SIG-M5 treated with dmso at 0.1 percent for 504 hours (cell line): ENCODE data around the gene SLC25A51.
"Not testable (repeated sequence)": the region's sequence is repeated elsewhere in the genome, so short reads cannot be mapped to it uniquely, and the experiment has no call there.

Experiments used
- DNase-seq: peaks from one replicate; lab custom pipeline; 2025; ENCODE audit not compliant: unreplicated experiment; lab: John Stamatoyannopoulos, UW

The SLC25A51 gene

DNA sequence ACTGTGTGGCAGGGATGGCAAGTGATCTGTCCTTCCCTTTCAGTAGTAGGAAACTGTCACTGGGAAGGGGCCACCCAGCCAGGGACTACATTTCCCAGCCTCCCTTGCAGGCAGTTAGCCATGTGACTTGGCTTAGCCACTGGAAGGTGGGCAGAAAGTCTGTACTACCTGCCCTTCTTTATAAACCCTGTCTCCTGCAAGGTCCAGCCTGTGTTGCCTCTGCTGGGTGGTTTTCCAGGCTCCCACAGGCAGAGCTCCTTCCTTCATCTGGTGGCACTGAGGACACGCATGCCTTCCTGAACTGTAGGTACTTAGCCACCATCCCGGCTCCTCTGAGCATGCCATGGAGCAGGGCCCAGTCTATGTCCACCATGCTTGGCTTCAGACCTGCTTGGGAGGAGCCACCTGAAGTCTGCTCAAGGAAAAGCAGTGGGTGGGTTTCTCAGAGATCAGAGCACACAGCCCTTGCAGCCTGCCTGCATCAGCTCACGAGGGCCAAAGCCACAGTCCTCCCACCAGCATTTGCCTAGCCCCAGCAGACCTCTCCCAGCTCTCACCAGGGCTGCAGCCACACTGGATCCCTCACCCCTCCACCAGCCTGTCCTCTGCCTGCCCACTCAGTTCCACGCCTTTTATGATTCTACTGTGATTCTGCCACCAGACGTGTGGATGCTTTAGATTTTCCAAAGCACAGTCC lies 16.7 kb upstream of the SLC25A51 start:
- peak; percentile 23 for DNase-seq

GRCh38 chr9:37919956-37920335 lies 16.0 kb upstream of the SLC25A51 start:
- DNase-seq, result no peak

- no peak for DNase-seq
Observed at GRCh38 chr9:37919246-37919955, 15.5 kb upstream of the SLC25A51 start.

DNA sequence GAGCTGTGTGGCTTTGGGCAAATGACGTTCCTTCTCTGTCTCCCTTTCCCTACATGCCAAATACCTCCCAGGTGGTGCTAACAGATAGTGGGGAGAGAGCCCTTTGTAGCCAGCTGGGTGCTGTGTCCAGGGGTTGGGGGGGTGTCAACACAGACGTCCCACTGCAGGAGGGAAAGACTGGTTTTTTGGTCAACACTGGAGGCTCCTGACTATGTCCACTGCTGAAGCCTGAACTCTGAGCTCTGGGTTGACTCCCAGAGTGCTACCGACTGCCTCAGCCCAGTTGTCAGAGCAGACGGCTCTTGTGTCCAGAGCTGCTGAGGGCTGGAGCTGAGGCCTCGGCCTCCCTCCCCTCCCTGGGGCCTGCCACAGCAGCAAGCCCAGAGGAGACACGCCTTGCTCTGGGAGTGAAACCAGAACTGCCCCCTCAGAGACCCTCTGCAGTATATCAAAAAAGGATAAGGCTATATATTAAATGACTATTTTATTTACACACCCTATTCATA lies 14.8 kb upstream of the SLC25A51 start:
- DNase-seq, result no peak

DNA sequence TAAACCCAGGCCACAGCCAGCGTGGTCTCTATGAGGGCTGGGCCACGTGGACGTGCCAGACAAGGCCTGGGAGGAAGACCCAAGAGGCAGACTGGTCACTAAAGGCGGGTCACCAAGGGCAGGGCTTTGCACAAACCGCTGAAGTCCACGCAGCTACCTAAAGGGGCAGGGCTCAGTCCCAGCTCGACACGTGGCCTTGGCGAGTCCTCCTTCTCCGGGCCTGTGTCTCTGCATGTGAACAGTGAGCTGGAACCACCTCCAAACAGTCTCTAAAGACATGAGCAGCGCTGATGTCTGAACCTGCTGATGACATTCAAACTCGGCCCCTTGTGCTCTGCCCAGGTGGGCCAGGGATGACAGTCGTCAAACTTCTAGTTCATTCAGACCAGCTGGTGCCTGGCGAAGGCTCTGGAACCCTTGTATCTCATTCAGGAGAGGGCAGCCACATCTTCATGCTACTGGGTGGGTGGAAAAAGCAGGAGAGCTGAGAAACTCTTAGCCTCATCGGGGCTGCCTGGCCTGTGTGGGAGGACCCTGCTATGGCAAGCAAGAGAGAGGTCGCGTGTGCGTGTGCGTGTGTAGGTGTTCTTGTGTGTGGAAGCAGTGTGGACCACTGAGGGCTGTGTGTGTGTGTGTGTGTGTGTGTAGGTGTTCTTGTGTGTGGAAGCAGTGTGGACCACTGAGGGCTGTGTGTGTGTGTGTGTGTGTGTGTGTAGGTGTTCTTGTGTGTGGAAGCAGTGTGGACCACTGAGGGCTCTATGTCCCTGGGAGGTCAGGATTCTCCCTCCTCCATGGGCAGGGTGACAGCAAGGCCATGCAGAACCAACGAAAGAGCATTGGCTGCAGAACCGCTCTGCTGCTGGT lies 14.1 kb upstream of the SLC25A51 start:
- DNase-seq, result no peak

DNA sequence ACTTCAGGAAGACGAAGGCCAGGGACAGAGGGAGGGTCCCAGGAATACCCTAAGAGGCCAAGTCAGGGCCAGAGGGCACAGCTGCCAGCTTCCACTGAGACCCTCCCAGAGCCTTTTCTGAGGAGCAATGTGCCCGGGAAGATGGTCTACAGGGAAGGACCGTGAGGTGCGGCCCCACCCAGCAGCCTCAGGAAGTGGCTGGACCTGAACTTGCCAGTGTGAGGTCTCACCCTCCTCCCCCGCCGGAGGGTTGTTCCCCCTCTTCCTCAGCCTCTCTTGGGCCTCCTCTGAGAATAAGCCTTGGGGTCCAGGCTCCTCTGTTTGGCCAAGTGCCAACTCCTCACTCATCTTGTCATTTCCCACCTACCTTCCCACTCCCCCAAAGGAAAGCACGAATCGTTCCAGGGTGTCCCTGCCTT lies 13.4 kb upstream of the SLC25A51 start:
- DNase-seq, result no peak

DNA sequence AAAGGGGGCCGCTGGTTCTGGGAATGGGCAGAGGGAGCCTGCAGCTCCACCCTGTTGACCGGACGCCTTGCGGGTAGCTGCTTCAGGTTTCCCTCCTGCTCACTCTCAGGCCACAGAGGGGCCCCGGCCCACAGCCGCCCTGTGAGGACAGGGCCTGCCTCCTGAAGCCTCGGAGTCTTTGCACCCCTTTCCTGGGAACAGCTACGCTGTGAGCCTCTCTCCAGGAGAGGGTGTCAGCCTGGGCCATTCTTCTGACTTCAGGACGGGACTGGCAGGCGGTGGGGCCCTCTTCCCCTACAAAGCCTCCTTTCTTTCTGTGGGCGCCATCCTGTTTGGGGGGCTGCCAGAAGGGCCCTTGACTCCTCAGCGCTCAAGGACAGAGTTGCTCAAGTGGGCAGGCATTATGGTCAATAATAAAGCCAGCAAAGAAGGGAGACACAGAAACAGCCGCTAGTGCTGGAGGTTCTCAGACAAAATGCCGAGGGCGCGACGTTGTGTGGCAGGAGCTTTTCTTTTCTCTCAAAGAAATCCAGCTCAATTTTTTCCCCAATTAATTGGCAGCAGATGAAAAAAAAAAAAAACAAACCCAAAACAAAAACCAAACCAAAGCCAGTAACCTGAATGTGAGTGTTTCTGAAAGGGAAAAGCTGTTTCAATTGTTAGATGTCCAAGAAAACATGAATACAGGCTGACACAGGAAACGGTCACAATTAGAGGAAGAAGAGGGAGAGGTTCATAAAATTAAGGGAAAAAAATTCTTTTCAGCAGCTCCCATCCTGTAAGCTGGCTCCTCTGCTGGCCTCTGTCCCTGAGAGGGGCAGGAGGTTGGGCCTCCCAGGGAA lies 12.8 kb upstream of the SLC25A51 start:
- DNase-seq, result no peak

GRCh38 chr9:37915911-37916470 lies 12.1 kb upstream of the SLC25A51 start:
- no peak for DNase-seq

GRCh38 chr9:37914701-37915358 lies 10.9 kb upstream of the SLC25A51 start:
- no peak for DNase-seq

DNA sequence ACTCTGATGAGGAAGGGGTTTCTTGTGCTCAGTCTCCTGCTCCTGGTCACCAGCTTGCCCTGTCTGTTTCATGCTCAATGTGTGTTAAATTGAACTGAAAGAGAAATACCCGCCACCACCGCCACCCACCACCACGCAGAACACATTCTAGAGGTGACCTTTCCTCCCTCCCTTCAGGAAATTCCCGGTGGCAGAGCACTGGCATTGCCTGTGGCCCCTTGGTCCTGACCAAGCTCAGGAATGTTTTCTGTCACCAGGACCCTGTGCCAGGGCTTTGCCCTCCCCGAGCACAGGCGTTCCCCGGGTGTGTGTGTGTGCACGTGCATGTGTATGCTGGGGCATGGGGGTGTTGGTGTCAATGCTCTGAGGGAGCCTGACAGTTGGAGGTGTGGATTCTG lies 10.2 kb upstream of the SLC25A51 start:
- DNase-seq, result no peak

DNA sequence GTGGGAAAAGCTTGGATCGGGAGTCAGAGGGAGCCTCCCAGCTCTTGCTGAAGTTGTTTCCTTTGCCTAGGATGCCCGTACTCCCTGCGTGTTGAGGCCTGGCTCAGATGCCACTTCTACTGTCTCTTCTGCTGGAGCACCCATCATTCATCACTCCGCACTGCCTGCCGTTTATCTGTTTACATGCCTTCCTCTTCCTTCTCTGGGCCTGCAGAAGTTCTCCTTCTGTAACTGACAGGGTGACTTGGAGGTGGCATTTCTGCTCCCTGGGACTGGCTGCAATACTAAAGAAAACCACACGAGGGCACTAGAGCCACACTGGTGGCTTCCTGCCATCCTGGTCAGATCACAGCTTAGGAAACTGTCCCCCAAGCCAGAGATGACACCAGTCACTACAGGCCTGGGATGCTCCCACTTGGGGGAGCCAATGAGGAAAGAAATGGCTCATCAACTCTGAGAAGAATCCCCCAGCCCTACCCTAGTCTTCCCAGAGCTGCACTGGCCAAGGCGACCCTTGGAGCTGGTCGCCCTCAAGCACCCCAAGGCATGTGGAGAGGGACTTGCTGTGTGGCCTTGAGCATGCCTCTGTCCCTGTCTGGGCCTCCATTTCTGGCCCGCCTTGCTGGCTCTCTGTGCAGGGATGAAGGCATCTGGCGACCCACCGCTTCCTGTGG lies 9.7 kb upstream of the SLC25A51 start:
- peak; percentile 92 for DNase-seq

DNA sequence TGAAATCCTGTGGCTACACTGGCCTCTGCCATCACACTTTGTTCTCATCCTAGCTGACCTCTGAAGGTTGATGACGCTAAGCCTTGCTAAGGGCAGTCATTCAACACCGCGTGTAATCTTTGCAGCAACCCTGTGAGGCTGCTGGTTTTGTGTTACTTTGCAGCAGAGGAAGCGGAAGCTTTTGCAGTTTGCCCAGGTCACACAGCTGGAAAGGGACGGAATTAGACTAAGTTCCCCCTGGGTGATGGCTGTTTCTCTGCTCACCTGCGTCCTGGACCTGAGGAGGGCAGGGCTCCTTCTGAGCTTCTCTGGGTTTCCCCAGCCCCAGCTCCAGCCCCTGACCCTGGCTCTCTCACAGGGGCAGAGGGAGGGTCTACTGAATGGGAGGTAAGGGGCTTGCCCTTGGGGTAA lies 7.3 kb upstream of the SLC25A51 start:
- no peak for DNase-seq

DNA sequence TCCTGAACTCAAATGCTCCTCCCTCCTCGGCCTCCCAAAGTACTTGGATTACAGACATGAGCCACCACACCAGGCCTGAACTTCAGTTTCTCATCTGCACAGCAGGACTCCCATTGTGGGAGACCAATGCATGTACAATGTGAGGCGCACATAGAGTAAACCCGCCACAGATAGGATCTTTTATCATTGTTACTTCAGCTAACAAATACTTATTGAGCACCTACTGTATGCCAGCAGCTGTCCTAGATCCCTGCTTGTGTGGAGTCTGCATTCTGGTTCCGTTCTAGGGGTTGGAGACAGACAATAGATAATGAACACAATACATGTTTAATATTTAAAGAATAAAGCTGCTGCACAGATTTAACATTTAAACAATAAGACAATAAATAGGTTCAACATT lies 6.3 kb upstream of the SLC25A51 start:
- no peak for DNase-seq

- DNase-seq, result not testable (repeated sequence)
Observed at GRCh38 chr9:37909836-37910235, 5.9 kb upstream of the SLC25A51 start.

DNA sequence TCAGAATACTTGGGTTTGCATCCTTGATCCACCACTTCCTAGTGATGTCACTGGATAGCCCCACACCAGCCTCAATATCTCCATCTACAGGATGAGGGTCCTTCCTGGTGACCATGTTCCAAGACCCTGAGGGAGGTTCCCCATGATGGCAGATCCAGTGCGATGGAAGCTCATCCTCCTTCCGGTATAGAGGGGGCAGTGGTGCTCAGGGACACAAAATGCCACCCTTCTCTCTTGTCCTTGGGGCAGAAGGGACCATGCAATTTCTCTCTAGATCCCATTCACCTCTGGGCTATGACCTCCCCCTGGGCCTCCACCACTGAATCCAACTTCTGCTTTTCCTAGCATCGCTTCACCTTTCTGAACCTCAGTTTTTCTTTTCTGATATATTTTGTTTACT lies 5.4 kb upstream of the SLC25A51 start:
- DNase-seq, result no peak

DNA sequence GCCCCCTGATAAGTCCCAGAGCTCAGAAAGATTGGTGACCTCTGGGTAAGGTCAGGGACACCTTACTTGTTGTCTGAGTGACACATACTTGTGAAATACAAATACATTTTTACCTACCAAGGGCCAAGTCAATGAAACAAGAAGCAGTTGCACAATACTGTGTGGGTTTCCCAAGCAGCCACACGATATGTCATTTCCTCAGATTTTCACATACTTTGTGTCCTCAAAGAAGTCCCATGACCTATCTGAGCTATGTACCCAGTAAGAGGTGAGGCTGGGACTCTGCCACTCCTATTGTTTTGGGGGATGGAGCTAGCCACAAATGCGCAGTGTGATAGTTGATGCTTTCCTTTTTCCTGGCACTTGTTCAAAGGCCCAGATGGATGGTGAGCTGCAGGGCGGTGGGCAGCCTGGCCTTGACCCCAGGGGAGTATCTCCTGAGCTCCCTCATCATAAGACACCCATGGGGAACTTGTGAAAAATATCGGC lies 4.8 kb upstream of the SLC25A51 start:
- DNase-seq, result peak; percentile 93

GRCh38 chr9:37908283-37908682 lies 4.4 kb upstream of the SLC25A51 start:
- DNase-seq, result no peak

DNA sequence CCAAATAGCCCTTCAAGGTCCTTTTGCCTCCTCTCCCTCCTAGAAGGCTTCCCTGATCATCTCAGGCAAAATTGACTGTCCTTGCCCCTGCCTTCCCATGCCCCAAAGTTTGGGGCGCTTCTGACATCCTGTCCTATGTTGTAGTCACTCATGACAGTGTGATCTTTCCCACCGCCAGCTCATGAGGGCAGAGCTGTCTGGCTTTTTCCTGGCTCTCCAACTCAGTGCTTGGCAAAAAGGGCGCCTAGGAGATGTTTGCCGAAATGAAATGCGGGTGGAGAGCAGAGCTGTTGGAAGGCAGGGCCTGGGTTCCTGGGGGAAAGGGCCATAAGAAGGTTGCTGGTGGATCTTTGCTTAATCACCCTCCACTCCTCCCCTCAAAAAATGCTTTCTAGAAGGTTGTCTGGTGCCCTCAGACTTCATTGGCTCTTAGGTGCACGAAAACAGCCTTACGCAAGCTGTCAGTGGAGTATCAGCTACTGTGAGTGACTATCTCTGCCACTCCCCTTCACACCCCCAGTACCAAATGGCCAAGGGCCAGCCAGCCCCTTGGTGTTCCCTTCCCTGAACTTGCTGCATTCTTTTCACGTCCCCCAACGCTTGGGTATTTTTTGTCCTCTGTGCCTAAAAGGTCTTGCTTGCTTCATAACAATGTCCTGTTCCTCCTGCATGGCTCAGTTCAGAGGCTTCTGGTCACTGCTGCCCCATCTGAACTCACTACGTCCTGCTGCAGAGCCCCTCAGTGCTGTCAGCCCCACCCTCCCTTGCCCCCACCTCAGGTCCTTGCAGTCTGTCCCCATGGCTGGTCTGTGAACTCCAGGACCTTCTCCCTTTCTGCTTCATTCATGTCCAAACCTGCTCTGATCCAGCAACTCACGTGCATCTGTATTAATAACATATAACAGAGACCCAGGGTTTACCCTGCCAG lies 2.6 kb upstream of the SLC25A51 start:
- no peak for DNase-seq
